IPS DF 4.7 (cell line): Measurements from ENCODE around the gene ABTB2.
"Not testable (repeated sequence)": the region's sequence is repeated elsewhere in the genome, so short reads cannot be mapped to it uniquely, and the experiment has no call there.

ENCODE experiments used
- DNase-seq: peaks from one replicate; pipeline ENCODE4 v3.0.0-alpha.2; 2013; ENCODE audit warnings: low spot score; ENCODE audit errors: extremely low read depth

Gene ABTB2

GRCh38 chr11:34264303-34265110, 93.3 kb downstream of the ABTB2 start:
- no peak for DNase-seq

GRCh38 chr11:34263441-34264091, 94.2 kb downstream of the ABTB2 start:
- DNase-seq: no peak

GRCh38 chr11:34262531-34263081, 95.2 kb downstream of the ABTB2 start:
- DNase-seq: no peak

GRCh38 chr11:34261820-34262219, 96.0 kb downstream of the ABTB2 start:
- DNase-seq: no peak

GRCh38 chr11:34261095-34261494, 96.7 kb downstream of the ABTB2 start:
- no peak for DNase-seq

- DNase-seq: no peak
Observed at GRCh38 chr11:34260072-34260575, 97.7 kb downstream of the ABTB2 start.

- no peak for DNase-seq
Observed at GRCh38 chr11:34259087-34259486, 98.7 kb downstream of the ABTB2 start.

GRCh38 chr11:34256626-34257025, 101.2 kb downstream of the ABTB2 start:
- DNase-seq: no peak

GRCh38 chr11:34256150-34256549, 101.7 kb downstream of the ABTB2 start:
- DNase-seq: no peak

- no peak for DNase-seq
Observed at GRCh38 chr11:34255101-34255500, 102.7 kb downstream of the ABTB2 start.

- no peak for DNase-seq
Observed at GRCh38 chr11:34254011-34254410, 103.8 kb downstream of the ABTB2 start.

GRCh38 chr11:34252651-34253050, 105.2 kb downstream of the ABTB2 start:
- no peak for DNase-seq

- DNase-seq: no peak
Observed at GRCh38 chr11:34252015-34252414, 105.8 kb downstream of the ABTB2 start.

- no peak for DNase-seq
Observed at GRCh38 chr11:34251589-34251980, 106.2 kb downstream of the ABTB2 start.

- no peak for DNase-seq
Observed at GRCh38 chr11:34250732-34251588, 106.8 kb downstream of the ABTB2 start.

GRCh38 chr11:34250211-34250610, 107.6 kb downstream of the ABTB2 start:
- DNase-seq: no peak

GRCh38 chr11:34249439-34249838, 108.4 kb downstream of the ABTB2 start:
- no peak for DNase-seq

GRCh38 chr11:34246511-34246910, 111.3 kb downstream of the ABTB2 start:
- DNase-seq: not testable (repeated sequence)

GRCh38 chr11:34245041-34245440, 112.8 kb downstream of the ABTB2 start:
- no peak for DNase-seq

GRCh38 chr11:34243600-34244464, 114.0 kb downstream of the ABTB2 start:
- DNase-seq: no peak
